HG03064 (cell line): ENCODE results near the gene TATDN3.
"Not testable (repeated sequence)": the region's sequence is repeated elsewhere in the genome, so short reads cannot be mapped to it uniquely, and the experiment has no call there.

Source experiments
- ATAC-seq: cut with Tn5 transposase; IDR thresholded peaks from one replicate; pipeline ENCODE4 v1.9.1; 2021; ENCODE audit warnings: low read depth; ENCODE audit not compliant: unreplicated experiment

Gene TATDN3

GRCh38 chr1:212827171-212827776, 35.6 kb downstream of the TATDN3 start:
- ATAC-seq = no peak

- ATAC-seq = no peak
These were observed 36.2 kb downstream of the TATDN3 start for GRCh38 chr1:212827831-212828278.

DNA sequence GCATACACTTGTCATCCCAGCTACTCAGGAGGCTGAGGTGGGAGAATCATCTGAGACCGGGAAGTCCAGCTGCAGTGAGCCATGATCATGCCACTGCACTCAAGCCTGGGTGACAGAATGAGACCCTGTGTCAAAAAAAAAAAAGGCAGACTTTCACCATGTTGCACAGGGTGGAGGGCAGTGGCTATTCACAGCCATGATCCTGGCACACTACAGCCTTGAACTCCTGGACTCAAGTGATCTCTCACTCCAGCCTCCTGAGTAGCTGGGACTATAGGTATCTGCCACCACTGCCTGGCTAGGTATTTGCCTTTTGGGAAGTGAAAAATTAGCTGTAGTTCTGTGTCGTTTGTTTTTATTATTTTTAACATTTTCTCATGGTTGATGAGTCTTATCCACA, 36.7 kb downstream of the TATDN3 start:
- no peak for ATAC-seq

DNA sequence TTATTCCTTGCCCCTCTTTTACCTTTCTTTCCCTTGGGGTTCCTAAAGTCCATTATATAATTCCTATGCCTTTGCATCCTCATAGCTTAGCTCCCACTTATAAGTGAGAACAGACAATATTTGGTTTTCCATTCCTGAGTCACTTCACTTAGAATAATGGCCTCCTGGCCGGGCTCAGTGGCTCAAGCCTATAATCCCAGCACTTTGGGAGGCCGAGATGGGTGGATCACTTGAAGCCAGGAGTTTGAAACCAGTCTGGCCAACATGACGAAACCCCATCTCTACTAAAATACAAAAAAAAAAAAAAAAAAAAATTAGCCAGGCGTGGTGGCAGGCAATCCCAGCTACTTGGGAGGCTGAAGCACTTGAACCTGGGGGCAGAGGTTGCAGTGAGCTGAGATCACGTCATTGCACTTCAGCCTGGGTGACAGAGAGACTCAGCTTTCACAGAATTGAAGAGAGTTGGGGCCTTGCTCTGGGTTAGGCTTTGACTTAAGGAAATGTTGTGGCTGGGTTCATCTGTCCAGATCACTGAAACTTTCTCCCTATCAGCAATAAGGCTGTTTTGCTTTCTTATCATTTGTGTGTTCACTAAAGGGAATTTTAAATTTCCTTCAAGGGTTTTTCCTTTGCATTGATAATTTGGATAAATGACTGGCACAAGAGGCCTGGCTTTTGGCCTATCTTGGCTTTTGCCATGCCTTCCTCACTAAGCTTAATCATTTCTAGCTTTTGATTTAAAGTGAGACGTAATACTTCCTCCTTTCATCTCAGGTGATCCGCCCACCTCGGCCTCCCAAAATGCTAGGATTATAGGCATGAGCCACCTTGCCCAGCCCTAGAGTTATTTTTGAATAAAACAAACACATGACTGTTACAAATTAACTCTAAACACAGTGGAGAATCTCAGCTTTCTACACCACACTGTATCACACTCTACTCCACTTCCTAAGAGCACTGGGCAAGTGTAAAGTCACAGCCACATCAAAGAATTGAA, 41.8 kb downstream of the TATDN3 start:
- ATAC-seq = peak; percentile 92

GRCh38 chr1:212838145-212838544, 46.5 kb downstream of the TATDN3 start:
- ATAC-seq = no peak

DNA sequence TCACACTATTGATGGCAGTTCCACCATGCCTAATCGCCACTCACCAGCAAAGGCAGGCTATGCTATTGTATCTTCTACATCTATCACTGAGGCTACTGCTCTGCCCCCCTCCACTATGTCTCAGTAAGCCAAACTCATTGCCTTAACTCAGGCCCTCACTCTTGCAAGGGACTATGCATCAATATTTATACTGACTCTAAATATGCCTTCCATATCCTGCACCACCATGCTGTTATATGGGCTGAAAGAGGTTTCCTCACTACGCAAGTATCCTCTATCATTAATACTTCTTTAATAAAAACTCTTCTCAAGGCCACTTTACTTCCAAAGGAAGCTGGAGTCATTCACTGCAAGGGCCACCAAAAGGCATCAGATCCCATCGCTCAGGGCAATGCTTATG, 52.8 kb downstream of the TATDN3 start:
- ATAC-seq = not testable (repeated sequence)

DNA sequence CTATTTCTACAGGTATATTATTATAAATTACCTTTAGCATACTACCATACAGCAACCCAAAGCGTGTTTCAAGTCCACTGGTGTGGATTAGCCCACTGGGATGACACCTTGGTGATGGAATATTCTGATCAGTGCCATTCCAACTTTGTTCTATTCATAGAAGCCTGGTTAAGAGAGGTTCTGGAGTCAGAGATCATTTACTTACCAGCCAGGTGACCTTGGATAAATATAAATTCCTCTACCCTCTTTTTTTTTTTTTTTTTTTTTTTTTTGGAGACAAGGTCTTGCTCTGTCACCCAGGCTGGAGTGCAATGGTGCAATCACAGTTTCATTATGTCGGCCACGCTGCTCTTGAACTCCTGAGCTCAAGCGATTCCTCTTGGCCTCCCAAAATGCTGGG, 55.9 kb downstream of the TATDN3 start, which contains the start of gene SPATA45:
TSS of gene SPATA45 (minus strand) at position 101 of the 400 bp plus-strand sequence. CDS start 11,500 bp downstream, outside the sequence.
- ATAC-seq = no peak

- ATAC-seq = no peak
These were observed 60.5 kb downstream of the TATDN3 start for GRCh38 chr1:212852105-212852688.

DNA sequence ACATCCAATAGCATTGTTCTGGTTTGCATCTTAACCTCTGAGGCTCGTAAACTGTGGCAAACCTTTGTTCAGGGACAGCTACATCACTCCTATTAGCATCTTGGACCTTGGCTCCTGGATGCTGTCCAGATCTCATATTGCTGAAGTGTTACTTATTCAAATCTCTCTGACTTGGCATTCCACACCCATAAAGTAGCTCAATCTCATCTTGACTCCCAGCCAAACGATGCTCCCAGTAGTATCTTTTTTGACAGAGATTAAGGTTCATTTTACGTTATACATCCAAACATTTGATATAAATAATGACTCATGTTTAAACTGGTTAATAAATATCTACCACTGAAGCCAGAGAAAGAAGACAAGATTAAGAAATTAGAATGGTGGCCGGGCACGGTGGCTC, 62.0 kb downstream of the TATDN3 start:
- ATAC-seq = no peak

DNA sequence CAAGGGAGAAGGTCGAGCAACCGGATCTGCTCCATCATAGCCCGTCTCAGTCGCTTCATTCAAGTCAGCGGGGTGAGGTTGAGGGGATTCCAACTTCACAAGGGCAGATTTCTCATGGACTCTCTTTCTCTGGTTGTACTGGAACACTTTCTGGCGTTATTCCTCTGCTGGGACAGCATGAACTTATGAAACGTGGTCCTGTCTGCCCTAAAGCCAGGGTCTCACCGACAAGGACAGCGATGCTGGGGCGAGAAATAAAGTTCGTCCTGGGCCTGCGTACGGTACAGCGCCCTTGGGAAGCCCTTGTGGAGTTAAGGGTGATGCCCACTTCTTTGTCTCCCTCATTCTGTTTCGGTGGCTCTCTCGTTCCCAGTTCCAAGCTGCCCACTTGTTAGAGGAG, 65.1 kb downstream of the TATDN3 start:
- ATAC-seq = no peak

GRCh38 chr1:212857992-212858460, 66.3 kb downstream of the TATDN3 start, which contains the start of gene FLVCR1:
Gene FLVCR1, plus strand, starts transcription at chr1:212858275. Its CDS starts 178 bp downstream, at chr1:212858453.
- peak; percentile 97 for ATAC-seq

DNA sequence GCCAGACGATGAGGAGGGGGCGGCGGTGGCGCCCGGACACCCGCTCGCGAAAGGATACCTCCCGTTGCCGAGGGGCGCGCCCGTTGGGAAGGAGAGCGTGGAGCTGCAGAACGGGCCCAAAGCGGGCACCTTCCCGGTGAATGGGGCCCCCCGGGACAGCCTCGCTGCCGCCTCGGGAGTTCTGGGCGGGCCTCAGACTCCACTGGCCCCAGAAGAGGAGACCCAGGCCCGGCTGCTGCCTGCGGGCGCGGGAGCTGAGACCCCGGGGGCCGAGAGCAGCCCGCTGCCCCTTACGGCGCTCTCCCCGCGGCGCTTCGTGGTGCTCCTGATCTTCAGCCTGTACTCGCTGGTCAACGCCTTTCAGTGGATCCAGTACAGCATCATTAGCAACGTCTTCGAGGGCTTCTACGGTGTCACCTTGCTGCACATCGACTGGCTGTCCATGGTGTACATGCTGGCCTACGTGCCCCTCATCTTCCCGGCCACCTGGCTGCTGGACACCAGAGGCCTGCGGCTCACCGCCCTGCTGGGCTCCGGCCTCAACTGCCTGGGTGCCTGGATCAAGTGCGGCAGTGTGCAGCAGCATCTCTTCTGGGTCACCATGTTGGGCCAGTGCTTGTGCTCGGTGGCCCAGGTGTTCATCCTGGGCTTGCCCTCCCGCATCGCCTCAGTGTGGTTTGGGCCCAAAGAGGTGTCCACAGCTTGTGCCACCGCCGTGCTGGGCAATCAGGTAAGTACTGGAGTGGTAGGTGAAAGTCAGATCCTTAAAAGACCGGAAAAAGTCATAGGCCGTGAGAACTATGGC, 67.0 kb downstream of the TATDN3 start:
- peak; percentile 9 for ATAC-seq

GRCh38 chr1:212860713-212861581, 69.3 kb downstream of the TATDN3 start:
- ATAC-seq = no peak

- ATAC-seq = no peak
These were observed 70.5 kb downstream of the TATDN3 start for GRCh38 chr1:212862111-212862690.

- not testable (repeated sequence) for ATAC-seq
These were observed 71.7 kb downstream of the TATDN3 start for GRCh38 chr1:212863345-212863744.

DNA sequence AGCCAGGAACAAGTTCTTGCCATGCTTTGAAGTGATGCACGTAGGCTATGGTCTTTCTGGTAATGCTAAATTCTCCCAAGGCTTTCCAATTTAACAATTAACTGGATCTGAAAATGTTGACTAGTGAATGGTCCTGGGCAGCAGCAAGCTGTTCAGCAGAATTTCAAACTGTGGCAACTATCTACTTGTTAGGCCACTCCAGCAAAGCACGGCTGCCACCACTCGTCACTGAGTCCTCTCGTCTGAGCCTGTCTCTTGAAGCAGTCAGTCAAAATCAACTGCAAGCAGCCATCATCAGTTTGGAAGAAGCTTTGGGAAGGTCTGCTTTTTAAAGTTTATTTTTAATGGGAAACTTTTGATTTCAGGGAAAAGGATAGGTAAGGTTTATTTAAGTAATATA, 72.5 kb downstream of the TATDN3 start:
- ATAC-seq = no peak
